AG09309 (cell line): Measurements from ENCODE around the gene ABTB1.

Experiments used
- DNase-seq: peaks from one replicate; pipeline ENCODE4 v3.0.0-alpha.2; 2010; ENCODE audit warnings: low read depth
- H3K4me3 ChIP-seq: 2 replicates; pipeline ENCODE4 v1.5.1; 2011; ENCODE audit warnings: mild to moderate bottlenecking, low read depth, low read length, moderate library complexity; ENCODE audit not compliant: control insufficient read depth
- TF ChIP-seq, protein P1 (sequence below): IDR thresholded peaks from 2 replicates; pipeline ENCODE4 v1.5.1; 2011; ENCODE audit warnings: mild to moderate bottlenecking, low read depth, low read length, inconsistent platforms; ENCODE audit not compliant: insufficient read depth, control insufficient read depth; ENCODE audit errors: missing control alignments

ABTB1 gene

GRCh38 chr3:127714125-127714571, 41.4 kb downstream of the ABTB1 start:
- TF ChIP-seq, protein P1, sequence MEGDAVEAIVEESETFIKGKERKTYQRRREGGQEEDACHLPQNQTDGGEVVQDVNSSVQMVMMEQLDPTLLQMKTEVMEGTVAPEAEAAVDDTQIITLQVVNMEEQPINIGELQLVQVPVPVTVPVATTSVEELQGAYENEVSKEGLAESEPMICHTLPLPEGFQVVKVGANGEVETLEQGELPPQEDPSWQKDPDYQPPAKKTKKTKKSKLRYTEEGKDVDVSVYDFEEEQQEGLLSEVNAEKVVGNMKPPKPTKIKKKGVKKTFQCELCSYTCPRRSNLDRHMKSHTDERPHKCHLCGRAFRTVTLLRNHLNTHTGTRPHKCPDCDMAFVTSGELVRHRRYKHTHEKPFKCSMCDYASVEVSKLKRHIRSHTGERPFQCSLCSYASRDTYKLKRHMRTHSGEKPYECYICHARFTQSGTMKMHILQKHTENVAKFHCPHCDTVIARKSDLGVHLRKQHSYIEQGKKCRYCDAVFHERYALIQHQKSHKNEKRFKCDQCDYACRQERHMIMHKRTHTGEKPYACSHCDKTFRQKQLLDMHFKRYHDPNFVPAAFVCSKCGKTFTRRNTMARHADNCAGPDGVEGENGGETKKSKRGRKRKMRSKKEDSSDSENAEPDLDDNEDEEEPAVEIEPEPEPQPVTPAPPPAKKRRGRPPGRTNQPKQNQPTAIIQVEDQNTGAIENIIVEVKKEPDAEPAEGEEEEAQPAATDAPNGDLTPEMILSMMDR, result no peak
- DNase-seq, result no peak
- H3K4me3 ChIP-seq, result no peak overlapping the region

GRCh38 chr3:127714866-127715265, 42.1 kb downstream of the ABTB1 start:
- DNase-seq, result no peak
- TF ChIP-seq, protein P1, result no peak
- H3K4me3 ChIP-seq, result no peak overlapping the region

DNA sequence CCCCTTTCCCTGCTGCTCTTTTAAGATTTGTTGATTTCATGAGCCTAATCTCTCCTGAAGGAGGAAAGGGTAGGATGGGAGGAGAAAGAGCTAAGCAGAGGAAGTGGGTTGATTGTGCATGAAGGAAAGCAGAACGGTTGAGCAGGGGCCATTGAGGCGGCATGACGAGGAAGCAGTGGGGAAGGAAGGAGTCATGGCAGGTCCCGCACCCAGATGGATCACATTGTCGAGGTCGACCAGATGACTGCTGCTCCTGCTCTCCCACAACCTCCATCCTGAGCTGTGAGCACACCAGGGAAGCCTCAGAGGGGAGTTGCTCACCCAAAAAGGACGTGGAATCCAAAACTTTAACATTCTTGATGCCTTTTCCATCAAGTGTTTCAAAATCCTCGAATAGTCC, 42.8 kb downstream of the ABTB1 start:
- H3K4me3 ChIP-seq, result no peak overlapping the region
- no peak for DNase-seq
- TF ChIP-seq, protein P1, result no peak

DNA sequence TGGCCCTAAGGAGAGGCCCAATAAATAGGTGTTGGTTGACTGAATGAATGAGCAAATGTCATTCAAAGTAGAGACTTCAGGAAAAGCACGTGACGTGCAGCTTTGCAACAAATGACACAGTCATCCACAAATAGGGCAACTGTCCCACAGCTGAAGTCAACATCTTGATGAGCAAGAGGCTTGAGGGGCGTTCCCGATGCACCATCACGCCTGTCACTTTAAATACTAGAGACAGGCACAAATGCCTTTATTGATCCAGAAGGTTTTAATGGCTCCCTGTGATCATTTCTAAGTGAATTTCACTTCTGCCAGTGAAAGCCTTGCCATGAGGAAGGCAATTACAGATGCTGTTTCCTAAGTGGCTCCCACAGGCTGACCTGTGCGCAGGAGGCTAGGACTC, 43.6 kb downstream of the ABTB1 start:
- no peak for DNase-seq
- TF ChIP-seq, protein P1, result no peak
- no peak overlapping the region for H3K4me3 ChIP-seq

DNA sequence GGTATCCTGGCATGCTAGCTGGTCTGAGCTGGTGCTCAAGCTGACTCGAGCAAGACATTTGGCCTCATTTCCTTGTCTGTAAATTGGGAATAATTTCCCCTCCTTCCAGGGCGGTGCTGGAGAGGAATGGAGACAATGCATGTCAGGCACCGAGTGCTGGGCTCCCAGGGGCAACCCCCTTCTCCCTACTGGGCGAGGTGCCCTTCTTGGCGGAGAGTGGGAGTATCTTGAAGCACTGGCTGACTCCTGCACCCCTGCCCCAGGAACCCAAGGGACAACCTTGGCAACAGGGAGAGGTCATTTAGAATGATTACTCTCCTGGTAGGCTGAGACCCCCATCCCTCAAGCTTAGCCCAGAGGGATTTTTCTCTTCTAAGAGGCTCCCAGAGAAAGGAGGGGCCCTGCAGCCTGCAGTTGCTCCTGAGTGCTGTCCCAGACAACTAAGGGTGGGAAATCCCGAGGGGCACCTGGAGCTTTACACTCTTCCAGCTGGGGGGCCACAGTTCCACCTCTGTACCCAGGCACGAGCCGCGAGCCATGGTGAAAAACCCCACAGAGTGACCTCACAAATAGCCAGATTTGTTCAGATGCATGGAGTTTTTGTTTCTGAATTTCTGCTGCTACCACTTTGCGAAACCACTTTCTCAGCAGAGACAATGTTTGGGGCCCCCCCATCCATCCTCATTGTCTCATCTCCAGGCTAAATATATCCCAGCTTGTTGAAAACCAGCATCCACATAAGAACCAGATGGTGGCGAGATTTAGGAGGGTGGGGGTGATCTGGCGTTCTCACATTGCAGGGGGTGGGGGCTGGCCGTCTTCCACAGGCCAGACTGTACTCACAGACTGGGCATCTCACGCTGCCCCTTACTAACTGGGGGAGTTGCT, 44.8 kb downstream of the ABTB1 start:
- no peak for DNase-seq

DNA sequence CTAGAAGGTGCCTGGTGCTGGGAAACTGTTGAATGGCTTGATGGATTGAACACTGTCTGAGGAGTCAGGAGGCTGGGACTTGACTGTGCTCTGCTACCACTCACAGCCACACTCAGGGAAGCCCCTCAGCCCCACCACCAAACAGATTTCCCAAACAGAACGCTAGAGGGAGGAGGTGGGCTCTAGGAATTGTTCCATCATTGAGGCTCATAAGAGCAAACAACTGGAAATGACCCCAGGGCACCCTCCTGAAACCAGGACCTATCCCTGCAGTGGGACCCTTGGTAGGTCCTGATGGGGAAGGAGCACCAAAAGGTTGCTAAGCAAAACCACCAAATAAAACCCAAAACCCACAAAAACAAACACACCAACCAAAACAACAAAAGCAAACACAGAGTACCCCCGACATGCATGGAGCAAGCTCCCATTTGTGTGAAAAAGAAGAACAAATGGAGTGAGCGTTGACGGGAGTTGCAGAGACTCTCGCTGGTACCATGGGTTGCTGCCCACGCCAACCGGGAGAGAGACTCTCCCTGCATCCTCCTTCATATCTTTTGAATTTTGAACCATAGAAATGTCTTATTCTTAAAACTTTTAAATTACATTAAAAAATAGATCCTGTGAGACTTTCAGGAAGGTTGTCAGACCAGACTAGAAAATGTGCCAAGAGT, 45.6 kb downstream of the ABTB1 start:
- TF ChIP-seq, protein P1, result no peak
- DNase-seq, result no peak
- H3K4me3 ChIP-seq, result no peak overlapping the region

More for the DNA sequence above, 44.8 kb downstream of the ABTB1 start:
- H3K4me3 ChIP-seq, result no peak overlapping the region
- TF ChIP-seq, protein P1, result no peak
